Caco-2 (cell line): ENCODE measurements around the gene MS4A4E. TPM values are rescaled to one million over a fixed set of nuclear protein-coding genes. Genes with fewer than 3 reads are reported as not detected.

Source experiments
- BruUV-seq: library from RNA; stranded (reverse); fragments of 400-500 nt; replicated peaks from 2 replicates; lab custom pipeline; 2021; lab: Mats Ljungman, UMichigan
- CTCF ChIA-PET: fragments of 300-600 bp; sonication (Branson Sonifier 250); formaldehyde crosslinking; loops from one replicate; lab custom pipeline; 2022; ENCODE audit warnings: antibody characterized with exemption; lab: Charles Lee
- POLR2A ChIA-PET: fragments of 300-600 bp; sonication (Branson Sonifier 250); formaldehyde crosslinking; loops from one replicate; lab custom pipeline; 2022; ENCODE audit warnings: antibody characterized with exemption; lab: Charles Lee
- DNase-seq, 2 experiments: peaks; one replicate each; pipeline versions ENCODE4 v3.0.0 to v3.0.0-alpha.2; 2020 to 2022
- H3K27me3 ChIP-seq: replicated peaks from 2 replicates; pipeline ENCODE4 v1.6.0; 2011; ENCODE audit warnings: low read length; ENCODE audit not compliant: control insufficient read depth, insufficient read depth
- H3K36me3 ChIP-seq: 2 replicates; pipeline ENCODE4 v1.5.1; 2011; ENCODE audit warnings: low read length; ENCODE audit not compliant: control insufficient read depth, insufficient read depth
- H3K4me1 ChIP-seq: fragments of 250-450 bp; sonication (Bioruptor Pico); 2 replicates; pipeline ENCODE4 v1.5.1; 2020; ENCODE audit warnings: mild to moderate bottlenecking
- H3K4me3 ChIP-seq: 2 replicates; pipeline ENCODE4 v1.5.1; 2011; ENCODE audit warnings: low read depth, mild to moderate bottlenecking, control low read depth, low read length
- H3K9me3 ChIP-seq: fragments of 250-450 bp; sonication (Bioruptor Pico); 2 replicates; pipeline ENCODE4 v1.5.1; 2020; ENCODE audit warnings: mild to moderate bottlenecking, moderate library complexity
- H3K27ac Mint-ChIP-seq: one replicate; pipeline ENCODE4 v1.8.0; 2022; ENCODE audit warnings: mixed read lengths; ENCODE audit not compliant: unreplicated experiment
- H3K27me3 Mint-ChIP-seq: one replicate; pipeline ENCODE4 v1.8.0; 2022; ENCODE audit warnings: mixed read lengths; ENCODE audit not compliant: insufficient read depth, unreplicated experiment
- H3K36me3 Mint-ChIP-seq: one replicate; pipeline ENCODE4 v1.8.0; 2022; ENCODE audit warnings: mild to moderate bottlenecking, mixed read lengths; ENCODE audit not compliant: insufficient read depth, unreplicated experiment
- H3K4me1 Mint-ChIP-seq: one replicate; pipeline ENCODE4 v1.8.0; 2022; ENCODE audit warnings: low read depth, mixed read lengths; ENCODE audit not compliant: unreplicated experiment
- H3K4me3 Mint-ChIP-seq: one replicate; pipeline ENCODE4 v1.8.0; 2022; ENCODE audit warnings: mild to moderate bottlenecking, moderate library complexity, mixed read lengths; ENCODE audit not compliant: unreplicated experiment
- H3K9me3 Mint-ChIP-seq: one replicate; pipeline ENCODE4 v1.8.0; 2022; ENCODE audit warnings: mixed read lengths; ENCODE audit not compliant: unreplicated experiment
- intact Hi-C: fragments of 100-400 bp; cut with micrococcal nuclease; formaldehyde crosslinking; loops from one replicate; pipeline ENCODE4 v1.10.0; 2022; ENCODE audit not compliant: unreplicated experiment
- total RNA-seq: library from RNA; stranded (reverse); gene quantifications from 2 replicates; pipeline ENCODE4 v1.2.3, GENCODE V29; 2022
- TF ChIP-seq, protein P1 (sequence below), 2 experiments: fragments of 200-600 bp in 1 of 2; IDR thresholded peaks; 1 replicate in 1 of 2; 2 replicates in 1 of 2; pipeline versions ENCODE4 v1.5.1 to v1.8.0; 2011 to 2022; ENCODE audit warnings: antibody characterized with exemption in 1 of 2, control low read depth in 1 of 2, inconsistent platforms in 1 of 2, low read depth in 1 of 2, low read length in 1 of 2, mild to moderate bottlenecking in 1 of 2, moderate library complexity in 1 of 2; ENCODE audit not compliant: insufficient read depth in 1 of 2, severe bottlenecking in 1 of 2, unreplicated experiment in 1 of 2

The MS4A4E gene
- total RNA-seq, 1 experiment from 2014 or later = not detected

DNA sequence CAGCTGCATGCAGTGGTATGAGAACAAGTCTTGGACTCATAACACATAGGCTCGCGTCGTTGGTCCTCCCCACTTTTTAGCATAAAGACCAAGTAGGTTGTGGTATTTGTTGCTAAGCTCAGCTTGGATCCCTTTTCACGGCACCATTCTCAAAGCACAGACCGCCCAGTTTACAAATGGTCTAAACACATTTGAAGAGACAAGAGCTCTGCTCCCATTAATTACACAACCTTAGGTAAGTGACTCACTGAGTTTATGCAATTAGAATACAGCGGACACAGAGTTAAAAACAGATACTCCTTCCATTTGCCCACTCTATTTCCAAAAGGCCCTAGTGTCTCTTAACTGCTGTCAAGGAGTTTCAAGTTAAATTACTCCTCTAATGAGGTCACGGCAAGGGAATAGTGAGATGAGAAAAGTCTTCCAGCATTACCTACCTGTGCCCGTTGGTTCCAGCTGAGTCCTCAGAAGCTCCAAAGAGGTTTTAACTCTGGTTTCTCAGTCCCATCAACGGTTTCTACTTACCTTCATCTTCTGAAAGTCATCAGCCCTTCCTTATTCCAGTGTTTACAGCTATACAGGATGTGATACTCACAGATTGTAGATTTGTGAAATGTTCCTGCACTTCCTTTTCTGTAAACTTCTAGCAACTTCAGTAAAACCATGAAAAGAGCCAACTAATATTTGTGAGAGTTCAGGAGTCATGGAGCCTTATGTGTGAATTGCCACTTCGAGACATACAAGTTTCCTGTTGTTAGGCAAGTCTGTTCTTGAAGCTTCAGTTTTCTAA, 60.2 kb downstream of the MS4A4E start, which contains the start of gene MS4A6A:
Gene MS4A6A (minus strand): TSS at position 543 of the 790 bp plus-strand sequence. CDS start 1,356 bp downstream, outside the sequence.
- peaks cover 7% of the 10 kb centered on the region for H3K4me1 Mint-ChIP-seq
- Histone ChIP-seq H3K9me3 (0 out of 2 replicates have a peak, but pooled peaks cover 3% of the 10 kb centered on the region), H3K27me3 (no peaks in the 10 kb centered on the region), H3K4me3 (no peak within 1 kb of the TSS), H3K4me1 (peaks cover 15% of the 10 kb centered on the region), H3K36me3 (no peaks in the 10 kb centered on the region; the same call in 1 of the 2 replicates)
- CTCF ChIA-PET = no interaction called here
- intact Hi-C loops = no loop called here
- no peaks in the 10 kb centered on the region for H3K27me3 Mint-ChIP-seq
- H3K36me3 Mint-ChIP-seq = no peaks in the 10 kb centered on the region
- POLR2A ChIA-PET = no interaction called here
- H3K4me3 Mint-ChIP-seq = no peak within 1 kb of the TSS
- TF ChIP-seq, protein P1, sequence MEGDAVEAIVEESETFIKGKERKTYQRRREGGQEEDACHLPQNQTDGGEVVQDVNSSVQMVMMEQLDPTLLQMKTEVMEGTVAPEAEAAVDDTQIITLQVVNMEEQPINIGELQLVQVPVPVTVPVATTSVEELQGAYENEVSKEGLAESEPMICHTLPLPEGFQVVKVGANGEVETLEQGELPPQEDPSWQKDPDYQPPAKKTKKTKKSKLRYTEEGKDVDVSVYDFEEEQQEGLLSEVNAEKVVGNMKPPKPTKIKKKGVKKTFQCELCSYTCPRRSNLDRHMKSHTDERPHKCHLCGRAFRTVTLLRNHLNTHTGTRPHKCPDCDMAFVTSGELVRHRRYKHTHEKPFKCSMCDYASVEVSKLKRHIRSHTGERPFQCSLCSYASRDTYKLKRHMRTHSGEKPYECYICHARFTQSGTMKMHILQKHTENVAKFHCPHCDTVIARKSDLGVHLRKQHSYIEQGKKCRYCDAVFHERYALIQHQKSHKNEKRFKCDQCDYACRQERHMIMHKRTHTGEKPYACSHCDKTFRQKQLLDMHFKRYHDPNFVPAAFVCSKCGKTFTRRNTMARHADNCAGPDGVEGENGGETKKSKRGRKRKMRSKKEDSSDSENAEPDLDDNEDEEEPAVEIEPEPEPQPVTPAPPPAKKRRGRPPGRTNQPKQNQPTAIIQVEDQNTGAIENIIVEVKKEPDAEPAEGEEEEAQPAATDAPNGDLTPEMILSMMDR (IDR thresholded peaks at IDR 0.05; ENCODE audit: insufficient read depth in 1 of 2, low read depth in 1 of 2, low read length in 1 of 2, severe bottlenecking in 1 of 2, unreplicated experiment in 1 of 2) = no peak
- no TSS peak for BruUV-seq
- DNase-seq = no peak
- peaks cover 9% of the 10 kb centered on the region for H3K9me3 Mint-ChIP-seq
- H3K27ac Mint-ChIP-seq = no peak within 1 kb of the TSS

DNA sequence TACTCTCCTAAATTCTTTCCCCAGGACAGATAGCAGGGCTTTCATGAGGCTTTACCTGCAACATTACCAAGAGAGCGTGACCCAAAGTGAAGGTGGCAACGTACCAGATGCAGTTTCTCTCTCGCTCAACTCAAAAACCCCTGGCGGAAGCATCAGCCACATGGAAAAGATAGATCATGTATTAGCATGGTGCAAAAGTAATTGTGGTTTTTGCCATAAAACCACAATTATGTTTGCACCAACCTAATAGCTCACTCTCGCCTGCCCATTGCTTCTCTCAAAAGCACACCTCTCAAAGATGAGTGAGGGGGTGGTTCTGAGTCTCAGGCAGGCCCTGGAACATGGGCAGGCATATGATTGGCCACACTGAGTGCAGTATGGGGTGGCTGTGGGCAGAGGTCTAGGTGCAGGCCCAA, 67.1 kb downstream of the MS4A4E start:
- Mint-ChIP-seq H3K9me3 (no peaks in the 10 kb centered on the region), H3K36me3 (no peaks in the 10 kb centered on the region), H3K27me3 (peaks cover 5% of the 10 kb centered on the region), H3K4me3 (no peak overlapping the region), H3K27ac (no peak overlapping the region), H3K4me1 (no peaks in the 10 kb centered on the region)
- CTCF ChIA-PET = no interaction called here
- H3K4me3 ChIP-seq = no peak overlapping the region
- BruUV-seq = no TSS peak
- no peaks in the 10 kb centered on the region for H3K27me3 ChIP-seq
- H3K4me1 ChIP-seq = no peaks in the 10 kb centered on the region
- TF ChIP-seq, protein P1 (IDR thresholded peaks at IDR 0.05; ENCODE audit: insufficient read depth in 1 of 2, low read depth in 1 of 2, low read length in 1 of 2, severe bottlenecking in 1 of 2, unreplicated experiment in 1 of 2) = no peak
- intact Hi-C loops = no loop called here
- POLR2A ChIA-PET = no interaction called here
- H3K9me3 ChIP-seq = no peaks in the 10 kb centered on the region
- no peaks in the 10 kb centered on the region for H3K36me3 ChIP-seq
- DNase-seq = no peak

DNA sequence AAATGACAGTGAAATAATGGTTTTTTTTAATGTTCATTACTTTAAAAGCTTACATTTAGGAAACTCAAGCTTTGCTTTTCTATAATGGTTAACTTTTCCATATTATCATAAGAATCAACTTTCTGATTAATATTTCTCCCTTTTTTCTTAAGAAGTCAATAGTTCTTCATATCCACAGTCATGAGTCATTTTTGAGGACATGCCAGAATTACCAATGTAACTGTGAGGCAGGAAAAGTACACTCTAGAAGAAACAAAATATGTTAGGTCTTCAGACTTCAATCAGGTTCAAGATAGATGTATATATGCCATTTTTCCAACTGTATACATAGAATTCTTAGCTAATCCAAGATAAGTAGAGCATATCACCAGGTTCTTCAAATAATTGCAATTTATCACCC, 70.9 kb downstream of the MS4A4E start:
- H3K4me3 ChIP-seq = no peak overlapping the region
- POLR2A ChIA-PET = no interaction called here
- no peaks in the 10 kb centered on the region for H3K9me3 Mint-ChIP-seq
- no TSS peak for BruUV-seq
- peaks cover 5% of the 10 kb centered on the region; the same call in 1 of the 2 replicates for H3K9me3 ChIP-seq
- intact Hi-C loops = no loop called here
- peaks cover 5% of the 10 kb centered on the region for H3K27me3 Mint-ChIP-seq
- CTCF ChIA-PET = no interaction called here
- H3K36me3 ChIP-seq = no peaks in the 10 kb centered on the region
- no peaks in the 10 kb centered on the region for H3K27me3 ChIP-seq
- no peaks in the 10 kb centered on the region for H3K4me1 ChIP-seq
- TF ChIP-seq, protein P1 (IDR thresholded peaks at IDR 0.05; ENCODE audit: insufficient read depth in 1 of 2, low read depth in 1 of 2, low read length in 1 of 2, severe bottlenecking in 1 of 2, unreplicated experiment in 1 of 2) = no peak
- H3K27ac Mint-ChIP-seq = no peak overlapping the region
- no peaks in the 10 kb centered on the region for H3K36me3 Mint-ChIP-seq
- H3K4me1 Mint-ChIP-seq = no peaks in the 10 kb centered on the region
- DNase-seq = no peak
- H3K4me3 Mint-ChIP-seq = no peak overlapping the region
